ENCODE results near the gene PKP1.

PKP1 gene

DNA sequence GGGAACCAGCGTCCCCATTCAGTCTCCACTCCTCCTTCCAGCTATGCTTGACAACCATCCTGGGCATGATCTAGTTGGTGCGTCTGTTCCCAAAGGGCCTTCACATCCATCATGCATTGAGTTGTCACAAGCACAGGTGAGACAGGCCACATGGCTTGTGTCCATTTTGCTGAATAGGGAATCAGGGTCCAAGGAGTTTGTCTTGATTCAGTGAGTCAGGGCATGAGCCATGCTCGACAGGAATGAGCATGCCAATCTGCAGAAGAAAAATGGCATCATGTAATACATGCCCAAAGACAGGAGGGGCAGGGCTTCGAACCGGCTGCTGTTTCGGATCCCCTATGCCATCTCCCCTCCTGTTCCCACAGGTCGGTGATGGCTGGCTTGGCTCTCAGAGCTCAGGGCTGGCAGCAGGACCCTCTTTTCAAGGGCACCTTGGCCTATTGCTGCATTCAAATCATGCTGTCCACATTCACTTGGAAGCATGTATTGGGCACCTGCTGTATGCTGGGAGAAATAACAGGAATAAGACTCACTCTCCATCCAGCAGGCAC, 44.5 kb downstream of the PKP1 start:
- TF ChIP-seq GATA1 (IDR thresholded peaks at IDR 0.05; ENCODE audit: low read depth, low read length), result no peak
- TF ChIP-seq POLR2A (IDR thresholded peaks at IDR 0.05; ENCODE audit: low read length), result no peak
- no peak for DNase-seq

DNA sequence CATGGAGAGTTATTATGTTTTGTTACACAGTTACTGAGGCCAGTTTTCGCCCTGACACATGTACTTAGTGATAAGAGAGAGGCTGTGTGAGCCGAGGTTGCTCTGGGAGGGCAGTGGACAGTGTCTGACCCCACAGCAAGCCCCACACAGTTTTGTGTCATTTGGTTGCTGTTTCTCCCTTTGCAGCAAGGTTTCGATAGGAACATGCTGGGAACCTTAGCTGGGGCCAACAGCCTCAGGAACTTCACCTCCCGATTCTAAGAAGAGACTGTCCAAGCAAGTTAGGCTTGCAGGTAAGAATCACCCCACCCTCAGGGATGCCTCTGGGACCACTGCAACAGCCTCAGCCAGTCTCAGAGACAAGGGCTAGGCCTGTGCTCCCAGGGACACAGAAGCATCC, 45.3 kb downstream of the PKP1 start:
- DNase-seq, result no peak
- TF ChIP-seq POLR2A (IDR thresholded peaks at IDR 0.05; ENCODE audit: low read length) (no peak), GATA1 (IDR thresholded peaks at IDR 0.05; ENCODE audit: low read depth, low read length) (no peak)

DNA sequence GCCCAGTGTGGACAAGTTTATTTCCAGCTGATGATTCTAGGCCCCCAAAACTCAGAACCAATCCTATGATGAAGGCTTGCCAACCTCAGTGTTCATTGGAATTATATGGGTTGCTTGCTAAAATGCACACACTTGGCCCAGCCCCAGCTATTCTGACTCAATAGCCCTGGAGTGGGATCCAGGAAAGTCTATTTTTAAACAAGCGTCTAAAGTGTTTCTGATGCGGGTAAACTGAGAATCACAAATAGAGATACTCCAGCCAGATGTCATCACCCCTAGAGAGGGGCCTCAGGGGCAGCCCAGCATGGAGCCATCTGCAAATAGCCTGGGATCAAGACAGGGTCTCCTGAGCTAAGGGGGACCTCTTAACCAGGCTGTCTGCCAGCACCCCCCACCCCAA, 46.0 kb downstream of the PKP1 start:
- no peak for DNase-seq
- TF ChIP-seq GATA1 (IDR thresholded peaks at IDR 0.05; ENCODE audit: low read depth, low read length) (no peak), POLR2A (IDR thresholded peaks at IDR 0.05; ENCODE audit: low read length) (no peak)

DNA sequence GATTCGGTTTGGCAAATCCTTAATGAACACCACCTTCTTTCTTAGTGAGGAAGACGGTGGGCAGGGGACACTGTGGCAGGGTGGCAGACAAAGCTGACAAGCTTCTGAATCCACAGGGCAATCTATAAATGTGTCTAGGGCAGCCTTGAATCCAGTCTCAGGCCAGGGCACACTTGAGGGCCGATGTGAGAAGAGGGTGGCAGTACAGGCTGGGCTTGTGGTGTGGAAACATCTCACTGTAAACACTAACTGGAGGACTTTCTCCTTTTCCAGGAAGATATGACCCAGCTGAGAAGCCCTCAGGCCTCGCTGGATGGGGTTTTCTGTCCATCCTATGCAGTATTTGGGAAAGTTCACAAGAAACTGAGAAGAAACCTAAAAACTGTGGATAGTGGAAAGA, 46.5 kb downstream of the PKP1 start:
- DNase-seq, result no peak
- no peak for TF ChIP-seq GATA1 (IDR thresholded peaks at IDR 0.05; ENCODE audit: low read depth, low read length)
- no peak for TF ChIP-seq POLR2A (IDR thresholded peaks at IDR 0.05; ENCODE audit: low read length)

GRCh38 chr1:201330541-201330940, 47.2 kb downstream of the PKP1 start:
- TF ChIP-seq GATA1 (IDR thresholded peaks at IDR 0.05; ENCODE audit: low read depth, low read length) (no peak), POLR2A (IDR thresholded peaks at IDR 0.05; ENCODE audit: low read length) (no peak)
- no peak for DNase-seq

GRCh38 chr1:201331166-201331565, 47.9 kb downstream of the PKP1 start:
- no peak for DNase-seq
- no peak for TF ChIP-seq POLR2A (IDR thresholded peaks at IDR 0.05; ENCODE audit: low read length)
- no peak for TF ChIP-seq GATA1 (IDR thresholded peaks at IDR 0.05; ENCODE audit: low read depth, low read length)

DNA sequence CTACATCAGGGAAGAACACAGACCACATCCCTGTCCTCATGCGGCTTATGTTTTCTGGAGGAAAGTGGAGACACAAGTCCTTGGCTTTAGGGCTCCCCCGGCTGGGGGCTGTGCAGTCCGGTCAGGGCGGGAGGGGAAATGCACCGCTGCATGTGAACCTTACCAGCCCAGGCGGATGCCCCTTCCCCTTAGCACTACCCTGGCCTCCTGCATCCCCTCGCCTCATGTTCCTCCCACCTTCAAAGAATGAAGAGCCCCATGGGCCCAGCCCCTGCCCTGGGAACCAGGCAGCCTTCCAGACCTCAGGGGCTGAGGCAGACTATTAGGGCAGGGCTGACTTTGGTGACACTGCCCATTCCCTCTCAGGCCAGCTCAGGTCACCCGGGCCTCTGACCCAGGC, 48.7 kb downstream of the PKP1 start:
- DNase-seq, result no peak
- TF ChIP-seq POLR2A (IDR thresholded peaks at IDR 0.05; ENCODE audit: low read length), result no peak
- no peak for TF ChIP-seq GATA1 (IDR thresholded peaks at IDR 0.05; ENCODE audit: low read depth, low read length)

GRCh38 chr1:201332616-201333335, 49.5 kb downstream of the PKP1 start:
- TF ChIP-seq POLR2A (IDR thresholded peaks at IDR 0.05; ENCODE audit: low read length) (no peak), GATA1 (IDR thresholded peaks at IDR 0.05; ENCODE audit: low read depth, low read length) (no peak)
- no peak for DNase-seq

GRCh38 chr1:201334325-201335173, 51.2 kb downstream of the PKP1 start:
- TF ChIP-seq GATA1 (IDR thresholded peaks at IDR 0.05; ENCODE audit: low read depth, low read length) (no peak), POLR2A (IDR thresholded peaks at IDR 0.05; ENCODE audit: low read length) (no peak)
- DNase-seq, result no peak

GRCh38 chr1:201335174-201335870, 52.0 kb downstream of the PKP1 start:
- TF ChIP-seq POLR2A (IDR thresholded peaks at IDR 0.05; ENCODE audit: low read length) (no peak), GATA1 (IDR thresholded peaks at IDR 0.05; ENCODE audit: low read depth, low read length) (no peak)

GRCh38 chr1:201335901-201336300, 52.6 kb downstream of the PKP1 start:
- TF ChIP-seq POLR2A (IDR thresholded peaks at IDR 0.05; ENCODE audit: low read length) (no peak), GATA1 (IDR thresholded peaks at IDR 0.05; ENCODE audit: low read depth, low read length) (no peak)
- DNase-seq, result no peak

More at GRCh38 chr1:201335174-201335870, 52.0 kb downstream of the PKP1 start:
- DNase-seq, result no peak

GRCh38 chr1:201336711-201337450, 53.6 kb downstream of the PKP1 start:
- DNase-seq, result no peak
- TF ChIP-seq GATA1 (IDR thresholded peaks at IDR 0.05; ENCODE audit: low read depth, low read length), result no peak
- TF ChIP-seq POLR2A (IDR thresholded peaks at IDR 0.05; ENCODE audit: low read length), result no peak

DNA sequence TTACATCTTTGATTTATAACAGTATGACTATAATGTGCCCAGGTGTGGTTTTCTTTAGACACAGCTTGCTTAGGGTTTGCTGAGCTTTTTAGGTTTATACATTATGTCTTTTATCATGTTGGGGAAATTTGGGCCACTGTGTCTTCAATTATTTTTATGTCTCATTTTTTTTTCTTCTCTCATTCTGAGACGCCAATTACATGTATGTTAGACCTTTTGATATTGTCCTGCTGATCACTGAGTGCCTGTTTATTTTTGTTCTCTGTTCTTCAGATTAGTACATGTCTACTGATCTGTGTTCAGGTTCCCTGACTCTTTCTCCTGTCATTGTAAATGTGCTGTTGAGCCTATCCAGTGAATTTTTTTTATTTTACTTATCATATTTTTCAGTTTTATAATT, 58.1 kb downstream of the PKP1 start:
- no peak for DNase-seq
- no peak for TF ChIP-seq GATA1 (IDR thresholded peaks at IDR 0.05; ENCODE audit: low read depth, low read length)
- TF ChIP-seq POLR2A (IDR thresholded peaks at IDR 0.05; ENCODE audit: low read length), result no peak

All from erythroblast (primary cell).